PC-9 (cell line): Measurements from ENCODE around the gene BACH2.

Experiments
- CTCF ChIP-seq: fragments of 200-600 bp; sonication (generic); conservative IDR thresholded peaks from 2 replicates; pipeline ENCODE4 v1.6.1; 2017; ENCODE audit warnings: mixed run types, antibody characterized with exemption, mild to moderate bottlenecking, moderate library complexity
- EZH2 ChIP-seq: fragments of 200-600 bp; sonication (generic); IDR thresholded peaks from 2 replicates; pipeline ENCODE4 v1.8.0; 2017; ENCODE audit warnings: antibody characterized with exemption, low read depth

DNA sequence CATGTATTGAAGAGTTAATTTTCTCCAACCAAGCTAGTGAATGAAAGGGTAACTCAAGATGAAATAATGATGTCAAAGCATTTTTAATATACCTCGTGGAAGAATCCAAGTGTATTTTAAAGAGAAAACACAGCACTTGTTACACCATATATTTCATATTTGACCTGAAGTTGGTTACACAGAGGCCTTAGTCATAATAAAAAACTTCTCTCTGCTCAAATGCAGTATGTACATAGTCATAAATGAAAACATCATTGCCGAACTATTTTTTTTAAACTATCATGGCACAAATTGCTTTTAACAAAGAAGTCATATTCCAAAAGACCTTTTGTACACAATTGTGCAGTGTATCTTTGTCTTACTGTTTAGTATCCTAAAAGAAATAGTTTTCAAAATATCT, 43.0 kb downstream of the BACH2 start:
- TF ChIP-seq CTCF: no peak
- no peak for TF ChIP-seq EZH2
